Psoas muscle (tissue), 8 donors: ENCODE measurements around the gene ARL5A. TPM values are rescaled to one million over a fixed set of nuclear protein-coding genes. Genes with fewer than 3 reads are reported as not detected.

Source experiments
- ATAC-seq, 4 donors: fragments of 200-7000 bp; cut with Tn5 transposase; one replicate each; pipeline ENCODE4 v1.9.1; 2020; ENCODE audit warnings: moderate library complexity in 3 of 4, mild to moderate bottlenecking in 2 of 4
- DNase-seq, 2 donors: peaks; one replicate each; pipeline ENCODE4 v3.0.0-alpha.2; 2020
- H3K27ac ChIP-seq: fragments of 200-600 bp; one replicate; pipeline ENCODE4 v1.8.0; 2022
- H3K27me3 ChIP-seq, 3 donors: fragments of 200-600 bp in 1 of 3; one replicate each; pipeline versions ENCODE4 v1.6.1 to v1.8.0; 2013 to 2022; ENCODE audit warnings: low read length in 2 of 3, mild to moderate bottlenecking in 2 of 3, moderate library complexity in 1 of 3; ENCODE audit not compliant: insufficient read depth in 3 of 3
- H3K36me3 ChIP-seq, 2 donors: fragments of 200-600 bp in 1 of 2; one replicate each; pipeline versions ENCODE4 v1.6.1 to v1.8.0; 2013 to 2022; ENCODE audit warnings: low read depth in 1 of 2, mild to moderate bottlenecking in 1 of 2, moderate library complexity in 1 of 2; ENCODE audit not compliant: insufficient read depth in 1 of 2
- H3K4me1 ChIP-seq: fragments of 200-600 bp; one replicate; pipeline ENCODE4 v1.8.0; 2022
- H3K4me3 ChIP-seq: fragments of 200-600 bp; one replicate; pipeline ENCODE4 v1.8.0; 2022; ENCODE audit warnings: mild to moderate bottlenecking
- H3K9me3 ChIP-seq: fragments of 200-600 bp; one replicate; pipeline ENCODE4 v1.8.0; 2022
- WGBS, 3 donors: extraction: QIAGEN DNeasy Blood & Tissue Kit; methylation state at CpG; one replicate each; pipeline versions ENCODE4 v1.1.6 to v1.1.7; 2013; 5-methylcytosine and 5-hydroxymethylcytosine counted together
- intact Hi-C, 2 donors: fragments of 100-400 bp; cut with DNase I; formaldehyde crosslinking; loops; one replicate each; pipeline versions ENCODE4 v1.11.0 to v1.14.2; 2022
- polyA plus RNA-seq, 3 donors: library from polyadenylated mRNA; stranded (reverse); fragments of 200-250 nt; gene quantifications; one replicate each; pipeline ENCODE4 v1.2.3, GENCODE V29; 2013
- total RNA-seq, 4 donors: library from RNA; stranded (reverse); fragmentation: NEBNext Ultra II Directional in 2 of 4; extraction: Animal tissue kit (Norgen Biotek cat#: 25700) in 2 of 4; gene quantifications; one replicate each; pipeline versions ENCODE4 v1.2.1 to v1.2.4, GENCODE V29; 2021 to 2023
- TF ChIP-seq, protein P1 (sequence below): fragments of 200-600 bp; IDR thresholded peaks from one replicate; pipeline ENCODE4 v1.8.0; 2022; ENCODE audit warnings: antibody characterized with exemption
- donor health status: healthy with polysubstance abuse.
- donor health status: DM: no; HTN: no; CAD: no; lungs with moderate emphysema.
- donor health status: Bipolar disorder and iron deficiency.
- donor health status: healthy.
- donor health status: DM: yes; HTN: yes; CAD: no.
- donor health status: DM: no; HTN: no; CAD: no.
- donor health status: DM: no; HTN: no; CAD: no.
- donor health status: DM: yes; HTN: yes; CAD: no.

ARL5A gene
- total and polyA plus RNA-seq, 7 donors, result 11.8 to 71.9 (median 46.3) TPM

DNA sequence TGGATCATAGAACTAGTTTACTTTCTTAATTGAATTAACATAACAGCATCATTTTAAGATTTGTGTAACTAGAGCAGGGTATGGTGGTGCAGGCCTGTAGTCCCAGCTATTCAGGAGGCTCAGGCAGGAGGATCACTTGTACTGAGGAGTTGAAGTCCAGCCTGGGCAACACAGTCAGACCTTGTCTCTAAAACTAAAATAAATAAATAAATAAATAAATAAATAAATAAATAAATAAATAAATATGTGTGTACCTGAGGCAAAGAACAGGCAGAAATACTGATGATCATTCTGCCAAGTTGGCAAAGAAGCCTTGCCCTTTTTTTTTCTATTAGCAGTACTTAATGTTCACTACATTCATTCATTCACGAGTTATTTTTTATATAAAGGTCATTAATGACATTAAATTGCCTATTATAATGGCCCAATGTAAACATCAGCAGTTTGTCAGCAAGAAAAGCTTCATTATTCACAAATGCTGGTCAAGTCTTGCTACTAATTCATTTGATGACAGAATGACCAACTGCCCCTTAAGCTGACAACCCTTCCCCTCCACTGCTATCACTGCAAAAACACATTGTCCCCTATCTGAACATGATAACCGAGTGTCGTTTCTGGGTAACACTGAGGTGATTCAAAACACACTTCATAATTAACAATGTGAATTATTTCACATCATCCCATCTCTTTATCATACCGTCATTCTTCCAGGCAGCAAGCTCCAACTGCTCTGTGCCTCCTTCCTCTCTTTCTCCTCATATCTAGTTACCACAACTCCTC lies 39.0 kb downstream of the ARL5A start:
- intact Hi-C loops, result loop anchor here in 1 of 2 donors (5.0 kb wide), 2 partner anchors 33 to 72 kb away; no protein-coding TSS in a partner anchor

DNA sequence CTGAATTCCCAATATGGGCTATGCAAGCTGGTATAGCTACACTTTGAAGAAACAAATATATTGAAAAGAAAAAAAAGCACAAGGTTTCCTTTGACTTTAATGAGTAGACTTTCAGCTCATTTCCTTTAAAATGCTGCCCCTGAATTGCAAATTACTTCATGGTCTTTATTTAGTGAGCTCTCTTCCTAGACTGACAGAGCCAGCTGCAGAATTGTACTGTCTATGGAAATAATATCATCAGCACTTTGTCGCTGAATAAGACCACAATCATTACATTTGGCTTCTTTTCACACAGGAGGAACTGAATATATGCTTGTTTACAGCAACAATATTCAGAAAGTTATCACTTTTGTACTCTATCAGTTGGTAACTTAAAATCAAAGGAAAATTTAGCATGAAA lies 41.7 kb downstream of the ARL5A start:
- ATAC-seq (peak; percentile 76 to 89 (median 82)), DNase-seq (no peak)
- peaks cover 22% of the 10 kb centered on the region for H3K4me1 ChIP-seq
- H3K36me3 ChIP-seq, result peaks cover 0 to 19% of the 10 kb centered on the region in 2 donors
- WGBS, 3 donors, result 17 to 32% (median 21%) methylated on average over 1 of the region's 1 CpG
- no peaks in the 10 kb centered on the region for H3K9me3 ChIP-seq
- H3K27me3 ChIP-seq, result no peaks in the 10 kb centered on the region
- H3K4me3 ChIP-seq, result peak overlapping the region; percentile 52
- intact Hi-C loops, result loop anchor here in 1 of 2 donors (5.0 kb wide), 2 partner anchors 36 to 69 kb away; no protein-coding TSS in a partner anchor
- H3K27ac ChIP-seq, result peak overlapping the region; percentile 90
- TF ChIP-seq, protein P1, sequence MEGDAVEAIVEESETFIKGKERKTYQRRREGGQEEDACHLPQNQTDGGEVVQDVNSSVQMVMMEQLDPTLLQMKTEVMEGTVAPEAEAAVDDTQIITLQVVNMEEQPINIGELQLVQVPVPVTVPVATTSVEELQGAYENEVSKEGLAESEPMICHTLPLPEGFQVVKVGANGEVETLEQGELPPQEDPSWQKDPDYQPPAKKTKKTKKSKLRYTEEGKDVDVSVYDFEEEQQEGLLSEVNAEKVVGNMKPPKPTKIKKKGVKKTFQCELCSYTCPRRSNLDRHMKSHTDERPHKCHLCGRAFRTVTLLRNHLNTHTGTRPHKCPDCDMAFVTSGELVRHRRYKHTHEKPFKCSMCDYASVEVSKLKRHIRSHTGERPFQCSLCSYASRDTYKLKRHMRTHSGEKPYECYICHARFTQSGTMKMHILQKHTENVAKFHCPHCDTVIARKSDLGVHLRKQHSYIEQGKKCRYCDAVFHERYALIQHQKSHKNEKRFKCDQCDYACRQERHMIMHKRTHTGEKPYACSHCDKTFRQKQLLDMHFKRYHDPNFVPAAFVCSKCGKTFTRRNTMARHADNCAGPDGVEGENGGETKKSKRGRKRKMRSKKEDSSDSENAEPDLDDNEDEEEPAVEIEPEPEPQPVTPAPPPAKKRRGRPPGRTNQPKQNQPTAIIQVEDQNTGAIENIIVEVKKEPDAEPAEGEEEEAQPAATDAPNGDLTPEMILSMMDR, result no peak

More for the DNA sequence above, 39.0 kb downstream of the ARL5A start:
- H3K9me3 ChIP-seq, result no peaks in the 10 kb centered on the region
- DNase-seq (no peak), ATAC-seq (no peak)
- H3K36me3 ChIP-seq, result peaks cover 0 to 7% of the 10 kb centered on the region in 2 donors
- WGBS, 3 donors, result 66 to 92% (median 74%) methylated on average over 4 of the region's 4 CpGs
- peaks cover 22% of the 10 kb centered on the region for H3K4me1 ChIP-seq
- H3K4me3 ChIP-seq, result no peak overlapping the region
- H3K27ac ChIP-seq, result peak overlapping the region; percentile 90
- TF ChIP-seq, protein P1, result no peak
- no peaks in the 10 kb centered on the region for H3K27me3 ChIP-seq

DNA sequence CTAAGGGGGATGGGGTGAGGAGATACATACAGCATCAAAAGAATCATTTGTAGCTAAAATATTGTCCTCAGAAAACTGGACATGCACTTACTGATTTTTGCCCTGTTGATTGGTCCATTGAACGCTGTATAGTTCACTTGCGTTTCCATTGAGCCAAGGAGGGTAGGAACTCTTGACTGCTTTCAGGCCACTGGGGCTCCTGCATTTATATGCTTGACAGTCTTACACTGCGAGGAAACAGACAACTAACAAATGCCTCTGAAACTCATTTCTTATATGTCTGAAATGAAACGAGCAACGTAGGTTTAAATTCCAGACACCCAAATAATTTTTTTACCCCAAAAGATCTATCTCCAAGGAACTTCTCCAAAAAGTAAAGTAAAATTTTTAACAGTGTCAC lies 42.1 kb downstream of the ARL5A start:
- ATAC-seq, result peak; percentile 48 to 82 (median 76)
- no peak for DNase-seq
- TF ChIP-seq, protein P1, result no peak
- Histone ChIP-seq H3K4me1 (peaks cover 22% of the 10 kb centered on the region), H3K4me3 (peak overlapping the region; percentile 52), H3K27ac (peak overlapping the region; percentile 90), H3K27me3 (no peaks in the 10 kb centered on the region), H3K9me3 (no peaks in the 10 kb centered on the region), H3K36me3 (peaks cover 0 to 23% of the 10 kb centered on the region in 2 donors)
- WGBS, 3 donors, result 31 to 39% (median 37%) methylated on average over 5 of the region's 5 CpGs
- intact Hi-C loops, result loop anchor here in 1 of 2 donors (5.0 kb wide), 2 partner anchors 36 to 69 kb away; no protein-coding TSS in a partner anchor

DNA sequence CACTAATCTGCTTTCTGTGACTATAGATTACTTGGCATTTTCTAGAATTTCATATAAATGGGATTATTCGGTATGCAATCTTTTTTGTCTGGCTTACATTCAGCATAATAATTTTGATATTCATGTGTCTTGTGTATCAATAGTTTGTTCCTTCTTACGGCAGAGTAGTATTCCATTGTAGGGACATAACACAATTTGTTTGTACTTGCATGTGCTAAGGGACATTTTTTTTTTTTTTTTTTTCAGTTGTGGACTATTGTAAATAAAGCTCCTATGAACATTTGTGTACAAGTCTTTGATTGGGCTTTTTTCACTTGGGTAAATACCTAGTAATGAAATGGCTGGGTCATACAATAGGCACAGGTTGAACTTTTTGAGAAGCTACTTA lies 45.1 kb downstream of the ARL5A start:
- H3K36me3 ChIP-seq, result peaks cover 0 to 32% of the 10 kb centered on the region in 2 donors

More for the DNA sequence above, 45.1 kb downstream of the ARL5A start:
- DNase-seq, result no peak
- peaks cover 22% of the 10 kb centered on the region for H3K4me1 ChIP-seq
- no peaks in the 10 kb centered on the region for H3K9me3 ChIP-seq
- intact Hi-C loops, result no loop called here
- ATAC-seq, result no peak
- no peak overlapping the region for H3K4me3 ChIP-seq
- TF ChIP-seq, protein P1, result no peak
- 96 to 99% (median 99%) methylated on average over 2 of the region's 2 CpGs for WGBS, 3 donors
- H3K27me3 ChIP-seq, result no peaks in the 10 kb centered on the region
- H3K27ac ChIP-seq, result no peak overlapping the region
